SK-N-SH (cell line): Measurements from ENCODE around the gene ITGBL1. TPM values are rescaled to one million over a fixed set of nuclear protein-coding genes. Genes with fewer than 3 reads are reported as not detected.

Experiments
- CTCF ChIA-PET: fragments of 300-600, 350-600 bp; formaldehyde crosslinking; extraction: SDS; loops from one replicate; lab custom pipeline; 2021; lab: Yijun Ruan, JAX
- POLR2A ChIA-PET: fragments of 350-600 bp; sonication (Branson Sonifier 250); formaldehyde crosslinking; extraction: SDS; loops from one replicate; lab custom pipeline; 2020; ENCODE audit warnings: antibody characterized with exemption, inconsistent platforms; lab: Yijun Ruan, JAX
- DNase-seq: peaks from one replicate; pipeline ENCODE4 v3.0.0; 2012
- H2AFZ ChIP-seq: fragments of 200-600 bp; sonication (generic); 2 replicates; pipeline ENCODE4 v1.8.1; 2016; ENCODE audit warnings: antibody characterized with exemption, mild to moderate bottlenecking, low read depth
- H3F3A ChIP-seq: fragments of 200-600 bp; sonication (generic); replicated peaks from 2 replicates; pipeline ENCODE3; 2016; ENCODE audit warnings: antibody characterized with exemption, mild to moderate bottlenecking; ENCODE audit not compliant: insufficient read depth
- H3K27ac ChIP-seq, 2 experiments: fragments of 200-500 bp in 1 of 2; fragments of 200-600 bp in 1 of 2; sonication (Bioruptor generic) in 1 of 2; sonication (generic), shearing (Covaris generic) in 1 of 2; 2 replicates each; pipeline versions ENCODE4 v1.5.1 to v1.6.1; 2014 to 2016; ENCODE audit warnings: low read depth in 2 of 2, inconsistent platforms in 1 of 2, low read length in 1 of 2, mild to moderate bottlenecking in 1 of 2, mixed read lengths in 1 of 2
- H3K27me3 ChIP-seq: fragments of 200-600 bp; sonication (generic), shearing (Covaris generic); 2 replicates; pipeline ENCODE4 v1.6.1; 2016; ENCODE audit warnings: mixed run types; ENCODE audit not compliant: insufficient read depth
- H3K36me3 ChIP-seq, 2 experiments: fragments of 200-500 bp in 1 of 2; fragments of 200-600 bp in 1 of 2; sonication (Bioruptor generic) in 1 of 2; sonication (generic) in 1 of 2; replicated peaks in 1 of 2; 2 replicates each; pipeline versions ENCODE3 to v1.5.1; 2014 to 2016; ENCODE audit warnings: low read length in 1 of 2, mild to moderate bottlenecking in 1 of 2; ENCODE audit not compliant: insufficient read depth in 2 of 2, control insufficient read depth in 1 of 2
- H3K4me1 ChIP-seq, 2 experiments: fragments of 200-500 bp in 1 of 2; fragments of 200-600 bp in 1 of 2; sonication (Bioruptor generic) in 1 of 2; sonication (generic), shearing (Covaris generic) in 1 of 2; 2 replicates each; pipeline versions ENCODE4 v1.5.1 to v1.6.1; 2014 to 2016; ENCODE audit warnings: low read depth in 1 of 2, low read length in 1 of 2, mixed run types in 1 of 2; ENCODE audit not compliant: insufficient read depth in 2 of 2, control insufficient read depth in 1 of 2
- H3K4me2 ChIP-seq: fragments of 200-600 bp; sonication (generic), shearing (Covaris generic); 2 replicates; pipeline ENCODE4 v1.6.1; 2017; ENCODE audit warnings: mixed run types
- H3K4me3 ChIP-seq, 2 experiments: fragments of 200-500 bp in 1 of 2; fragments of 200-600 bp in 1 of 2; sonication (Bioruptor generic) in 1 of 2; sonication (generic), shearing (Covaris generic) in 1 of 2; 2 replicates each; pipeline versions ENCODE4 v1.5.1 to v1.8.1; 2014 to 2016; ENCODE audit warnings: low read depth in 2 of 2, inconsistent platforms in 1 of 2, low read length in 1 of 2, mild to moderate bottlenecking in 1 of 2, mixed read lengths in 1 of 2, moderate library complexity in 1 of 2
- H3K79me2 ChIP-seq: fragments of 200-600 bp; sonication (generic); 2 replicates; pipeline ENCODE4 v1.8.1; 2017; ENCODE audit warnings: mild to moderate bottlenecking; ENCODE audit not compliant: insufficient read depth
- H3K9ac ChIP-seq: fragments of 200-600 bp; sonication (generic); 2 replicates; pipeline ENCODE4 v1.6.1; 2017; ENCODE audit warnings: mixed run types
- H3K9me2 ChIP-seq: fragments of 200-600 bp; sonication (generic); 2 replicates; pipeline ENCODE4 v1.6.1; 2017; ENCODE audit warnings: mixed run types
- H3K9me3 ChIP-seq: fragments of 200-600 bp; sonication (generic); 2 replicates; pipeline ENCODE4 v1.6.1; 2017; ENCODE audit warnings: mixed run types, mild to moderate bottlenecking, moderate library complexity
- H4K20me1 ChIP-seq: fragments of 200-600 bp; sonication (generic); 2 replicates; pipeline ENCODE4 v1.6.1; 2017; ENCODE audit warnings: mild to moderate bottlenecking, mixed run types; ENCODE audit not compliant: insufficient read depth
- CHD2 ChIP-seq: fragments of 150-350 bp; IDR thresholded peaks from 2 replicates; pipeline ENCODE4 v1.6.1; 2018; ENCODE audit warnings: low read length; ENCODE audit not compliant: partially characterized antibody
- ELF1 ChIP-seq: IDR thresholded peaks from 2 replicates; pipeline ENCODE4 v1.4.0; 2012
- EP300 ChIP-seq, 2 experiments: IDR thresholded peaks; 2 replicates each; pipeline versions ENCODE4 v1.4.0 to v1.6.1; 2012; ENCODE audit warnings: borderline replicate concordance in 1 of 2, low read depth in 1 of 2, low read length in 1 of 2
- EZH2phosphoT487 ChIP-seq: fragments of 200-600 bp; sonication (generic); IDR thresholded peaks from 2 replicates; pipeline ENCODE4 v1.6.1; 2017; ENCODE audit warnings: low read depth, mixed run types, mild to moderate bottlenecking, antibody characterized with exemption, moderate library complexity, borderline replicate concordance
- FOSL2 ChIP-seq: IDR thresholded peaks from 2 replicates; pipeline ENCODE4 v1.4.0; 2012; ENCODE audit warnings: low read depth, mild to moderate bottlenecking, moderate library complexity, borderline replicate concordance
- FOXM1 ChIP-seq: IDR thresholded peaks from 2 replicates; pipeline ENCODE4 v1.4.0; 2012; ENCODE audit warnings: low read depth, mild to moderate bottlenecking
- GABPA ChIP-seq: IDR thresholded peaks from 2 replicates; pipeline ENCODE4 v1.4.0; 2012; ENCODE audit warnings: low read depth, mild to moderate bottlenecking
- JUND ChIP-seq: IDR thresholded peaks from 2 replicates; pipeline ENCODE4 v1.4.0; 2012
- MXI1 ChIP-seq: IDR thresholded peaks from 2 replicates; pipeline ENCODE4 v1.6.1; 2012; ENCODE audit warnings: mild to moderate bottlenecking, low read depth, low read length, improper control_type of control experiment
- POLR2AphosphoS5 ChIP-seq: IDR thresholded peaks from 2 replicates; pipeline ENCODE4 v1.6.1; 2012; ENCODE audit warnings: low read depth, low read length
- RAD21 ChIP-seq: IDR thresholded peaks from 2 replicates; pipeline ENCODE4 v1.6.1; 2012; ENCODE audit warnings: mild to moderate bottlenecking, low read length
- RCOR1 ChIP-seq: fragments of 150-350 bp; IDR thresholded peaks from 2 replicates; pipeline ENCODE4 v1.6.1; 2017; ENCODE audit warnings: antibody characterized with exemption, low read length
- RFX5 ChIP-seq: IDR thresholded peaks from 2 replicates; pipeline ENCODE4 v1.6.1; 2012; ENCODE audit warnings: mild to moderate bottlenecking, improper control_type of control experiment, low read length
- RXRA ChIP-seq: IDR thresholded peaks from 2 replicates; pipeline ENCODE4 v1.4.0; 2012; ENCODE audit warnings: low read depth, mild to moderate bottlenecking, borderline replicate concordance
- SMC3 ChIP-seq: IDR thresholded peaks from 2 replicates; pipeline ENCODE4 v1.6.1; 2012; ENCODE audit warnings: low read depth, low read length, improper control_type of control experiment
- TCF12 ChIP-seq: IDR thresholded peaks from 2 replicates; pipeline ENCODE4 v1.4.0; 2012
- TEAD4 ChIP-seq: IDR thresholded peaks from 2 replicates; pipeline ENCODE4 v1.4.0; 2012; ENCODE audit warnings: mild to moderate bottlenecking, borderline replicate concordance; ENCODE audit not compliant: insufficient read depth
- WGBS: methylation state at CpG from one replicate; pipeline ENCODE4 v1.1.6; 2017; ENCODE audit warnings: low lambda C conversion rate; 5-methylcytosine and 5-hydroxymethylcytosine counted together
- polyA plus RNA-seq, 3 experiments: library from polyadenylated mRNA; depleted of rRNA; stranded (reverse); fragments of >200 nt; gene quantifications; 2 replicates each; pipeline ENCODE4 v1.2.3, GENCODE V29; 2012
- TF ChIP-seq, protein P1 (sequence below): IDR thresholded peaks from 2 replicates; pipeline ENCODE4 v1.4.0; 2012; ENCODE audit warnings: low read depth
- TF ChIP-seq, protein P2 (sequence below): IDR thresholded peaks from 2 replicates; pipeline ENCODE4; 2012
- TF ChIP-seq, protein P3 (sequence below): fragments of 150-350 bp; IDR thresholded peaks from 2 replicates; pipeline ENCODE4 v1.6.1; 2016; ENCODE audit warnings: mild to moderate bottlenecking, low read depth, low read length

The ITGBL1 gene
- polyA plus RNA-seq, 1 of the 3 experiments (the other 2 are of a cell fraction) = 78.7 TPM

DNA sequence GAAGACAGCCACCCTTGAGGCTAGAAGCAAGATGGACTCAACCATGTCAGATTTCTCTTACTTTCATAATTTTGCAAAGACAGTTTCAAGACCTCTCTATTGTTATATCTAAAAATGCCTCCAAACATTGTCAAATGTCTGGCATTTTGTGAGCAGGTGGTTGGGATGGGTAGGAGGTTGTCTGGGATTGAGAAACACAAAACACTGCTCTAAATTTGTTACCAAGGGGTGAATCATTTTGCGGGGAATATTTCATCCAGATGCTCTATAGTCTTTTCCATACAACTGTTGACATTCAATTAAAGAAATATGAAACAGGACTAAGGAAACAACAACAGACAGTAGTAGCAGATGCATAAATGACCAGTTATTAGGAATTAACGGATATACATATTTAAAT, 208.2 kb downstream of the ITGBL1 start:
- Histone ChIP-seq H3K4me1 (peaks cover 3 to 12% of the 10 kb centered on the region in 2 experiments; a peak in 2 of 4 replicates), H2AFZ (no peak overlapping the region), H3K27me3 (no peaks in the 10 kb centered on the region), H3K9me2 (no peaks in the 10 kb centered on the region), H3K36me3 (peaks cover 0 to 22% of the 10 kb centered on the region in 2 experiments), H3K79me2 (peaks cover 17% of the 10 kb centered on the region; the same call in 1 of the 2 replicates), H3K4me2 (no peak overlapping the region), H3K27ac (no peak overlapping the region), H4K20me1 (no peaks in the 10 kb centered on the region), H3K4me3 (no peak overlapping the region), H3K9ac (no peak overlapping the region), H3F3A (peaks cover 12% of the 10 kb centered on the region), H3K9me3 (no peaks in the 10 kb centered on the region; the same call in 1 of the 2 replicates)
- ChIA-PET CTCF (no interaction called here), POLR2A (no interaction called here)
- no peak for DNase-seq
- TF ChIP-seq SMC3 (no peak), CHD2 (no peak), TEAD4 (no peak), MXI1 (no peak), POLR2AphosphoS5 (no peak), FOSL2 (no peak)
- 100% methylated on average over 2 of the region's 2 CpGs for WGBS

DNA sequence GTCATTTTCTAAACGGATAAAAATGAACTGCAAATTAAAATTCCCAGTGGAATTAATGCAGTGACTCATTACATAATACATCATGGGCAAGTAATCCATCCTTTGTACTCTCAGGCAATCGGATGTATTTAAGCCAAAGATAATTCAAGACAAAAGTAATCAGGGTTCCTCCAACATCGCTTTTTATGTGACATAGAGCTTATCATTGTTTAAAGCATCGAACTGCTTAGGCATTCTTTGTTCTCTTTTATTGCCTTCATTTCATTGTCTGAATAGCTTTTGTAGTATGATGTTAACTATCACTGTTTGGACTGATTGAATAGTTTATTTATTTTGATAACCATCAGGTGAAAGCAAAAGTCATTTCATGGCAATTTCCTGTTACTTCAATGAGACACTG, 209.4 kb downstream of the ITGBL1 start:
- Histone ChIP-seq H3K27me3 (no peaks in the 10 kb centered on the region), H3K27ac (peak overlapping the region in 1 of 2 experiments; percentile 16; a peak in 1 of 4 replicates), H4K20me1 (no peaks in the 10 kb centered on the region), H3K36me3 (peaks cover 0 to 34% of the 10 kb centered on the region in 2 experiments), H3K9me3 (no peaks in the 10 kb centered on the region; the same call in 1 of the 2 replicates), H3K4me2 (0 out of 2 replicates have a peak overlapping the region, but pooled peaks have one; percentile 9), H3K9ac (no peak overlapping the region), H3K79me2 (peaks cover 19% of the 10 kb centered on the region; the same call in 1 of the 2 replicates), H2AFZ (no peak overlapping the region), H3K4me1 (peaks cover 3 to 12% of the 10 kb centered on the region in 2 experiments; a peak in 2 of 4 replicates), H3K4me3 (no peak overlapping the region), H3F3A (peaks cover 12% of the 10 kb centered on the region), H3K9me2 (no peaks in the 10 kb centered on the region)
- TF ChIP-seq FOXM1 (no peak), RAD21 (no peak), EZH2phosphoT487 (no peak), TEAD4 (no peak), POLR2AphosphoS5 (no peak), FOSL2 (no peak), RCOR1 (no peak), GABPA (no peak), TCF12 (no peak), CHD2 (no peak), EP300 (IDR thresholded peaks at IDR 0.05; ENCODE audit: borderline replicate concordance in 1 of 2, low read depth in 1 of 2, low read length in 1 of 2) (no peak), RFX5 (no peak), MXI1 (no peak), ELF1 (no peak), RXRA (no peak), JUND (no peak)
- TF ChIP-seq, protein P1, sequence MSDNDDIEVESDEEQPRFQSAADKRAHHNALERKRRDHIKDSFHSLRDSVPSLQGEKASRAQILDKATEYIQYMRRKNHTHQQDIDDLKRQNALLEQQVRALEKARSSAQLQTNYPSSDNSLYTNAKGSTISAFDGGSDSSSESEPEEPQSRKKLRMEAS = no peak
- TF ChIP-seq, protein P2, sequence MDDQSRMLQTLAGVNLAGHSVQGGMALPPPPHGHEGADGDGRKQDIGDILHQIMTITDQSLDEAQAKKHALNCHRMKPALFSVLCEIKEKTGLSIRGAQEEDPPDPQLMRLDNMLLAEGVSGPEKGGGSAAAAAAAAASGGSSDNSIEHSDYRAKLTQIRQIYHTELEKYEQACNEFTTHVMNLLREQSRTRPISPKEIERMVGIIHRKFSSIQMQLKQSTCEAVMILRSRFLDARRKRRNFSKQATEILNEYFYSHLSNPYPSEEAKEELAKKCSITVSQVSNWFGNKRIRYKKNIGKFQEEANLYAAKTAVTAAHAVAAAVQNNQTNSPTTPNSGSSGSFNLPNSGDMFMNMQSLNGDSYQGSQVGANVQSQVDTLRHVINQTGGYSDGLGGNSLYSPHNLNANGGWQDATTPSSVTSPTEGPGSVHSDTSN = no peak
- TF ChIP-seq, protein P3, sequence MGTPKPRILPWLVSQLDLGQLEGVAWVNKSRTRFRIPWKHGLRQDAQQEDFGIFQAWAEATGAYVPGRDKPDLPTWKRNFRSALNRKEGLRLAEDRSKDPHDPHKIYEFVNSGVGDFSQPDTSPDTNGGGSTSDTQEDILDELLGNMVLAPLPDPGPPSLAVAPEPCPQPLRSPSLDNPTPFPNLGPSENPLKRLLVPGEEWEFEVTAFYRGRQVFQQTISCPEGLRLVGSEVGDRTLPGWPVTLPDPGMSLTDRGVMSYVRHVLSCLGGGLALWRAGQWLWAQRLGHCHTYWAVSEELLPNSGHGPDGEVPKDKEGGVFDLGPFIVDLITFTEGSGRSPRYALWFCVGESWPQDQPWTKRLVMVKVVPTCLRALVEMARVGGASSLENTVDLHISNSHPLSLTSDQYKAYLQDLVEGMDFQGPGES = no peak
- DNase-seq = no peak
- ChIA-PET CTCF (interaction anchor here (0.8 kb wide), 1 partner anchor 95 kb away, joined by 3 read pairs; no protein-coding TSS in a partner anchor), POLR2A (no interaction called here)
- 67% methylated on average over 4 of the region's 4 CpGs for WGBS
